HG02759 (cell line): Measurements from ENCODE around the gene B3GALT6.

Source experiments
- ATAC-seq: cut with Tn5 transposase; IDR thresholded peaks from one replicate; pipeline ENCODE4 v1.9.1; 2021; ENCODE audit warnings: mild to moderate bottlenecking, moderate library complexity; ENCODE audit not compliant: unreplicated experiment

B3GALT6 gene

GRCh38 chr1:1215881-1216605 is 16.0 kb upstream of the B3GALT6 start:
- no peak for ATAC-seq

- ATAC-seq, result no peak
Measured at GRCh38 chr1:1216770-1217620, 15.0 kb upstream of the B3GALT6 start.

- no peak for ATAC-seq
Measured at GRCh38 chr1:1217621-1218523, 14.2 kb upstream of the B3GALT6 start.

DNA sequence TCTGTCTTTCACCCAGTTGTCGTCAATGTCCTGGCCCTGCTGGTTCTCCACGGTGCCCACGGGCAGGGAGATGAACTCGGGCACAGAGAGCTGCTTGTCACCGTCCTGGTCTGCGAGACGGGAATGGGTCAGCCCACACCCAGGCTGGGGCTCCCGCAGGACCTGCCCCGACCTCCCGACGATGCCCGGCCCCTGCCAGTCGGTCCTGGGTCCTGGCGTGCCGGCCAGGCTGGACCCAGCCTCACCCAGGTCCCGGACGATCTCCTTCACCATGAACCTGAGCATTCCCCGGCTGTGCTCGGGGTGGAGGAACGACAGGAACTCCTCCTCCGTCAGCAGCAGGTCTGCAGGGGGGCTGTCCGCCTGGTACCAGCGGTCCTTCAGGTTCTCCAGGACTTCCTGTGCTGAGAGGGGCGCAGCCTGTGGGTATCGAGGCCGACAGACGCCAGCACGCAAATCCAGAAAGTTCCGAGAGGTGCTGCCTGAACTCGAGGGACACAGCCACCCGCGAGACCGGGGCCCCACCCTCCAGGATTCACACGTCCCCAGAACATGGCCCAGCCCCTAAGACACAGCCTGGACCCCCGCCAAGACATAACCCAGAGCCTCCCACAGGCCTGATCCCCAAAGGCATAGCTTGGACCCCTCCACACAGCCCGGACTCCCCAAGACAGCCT is 13.4 kb upstream of the B3GALT6 start:
- no peak for ATAC-seq

GRCh38 chr1:1219341-1219740 is 12.7 kb upstream of the B3GALT6 start:
- ATAC-seq, result no peak

GRCh38 chr1:1220197-1220596 is 11.8 kb upstream of the B3GALT6 start:
- ATAC-seq, result no peak

DNA sequence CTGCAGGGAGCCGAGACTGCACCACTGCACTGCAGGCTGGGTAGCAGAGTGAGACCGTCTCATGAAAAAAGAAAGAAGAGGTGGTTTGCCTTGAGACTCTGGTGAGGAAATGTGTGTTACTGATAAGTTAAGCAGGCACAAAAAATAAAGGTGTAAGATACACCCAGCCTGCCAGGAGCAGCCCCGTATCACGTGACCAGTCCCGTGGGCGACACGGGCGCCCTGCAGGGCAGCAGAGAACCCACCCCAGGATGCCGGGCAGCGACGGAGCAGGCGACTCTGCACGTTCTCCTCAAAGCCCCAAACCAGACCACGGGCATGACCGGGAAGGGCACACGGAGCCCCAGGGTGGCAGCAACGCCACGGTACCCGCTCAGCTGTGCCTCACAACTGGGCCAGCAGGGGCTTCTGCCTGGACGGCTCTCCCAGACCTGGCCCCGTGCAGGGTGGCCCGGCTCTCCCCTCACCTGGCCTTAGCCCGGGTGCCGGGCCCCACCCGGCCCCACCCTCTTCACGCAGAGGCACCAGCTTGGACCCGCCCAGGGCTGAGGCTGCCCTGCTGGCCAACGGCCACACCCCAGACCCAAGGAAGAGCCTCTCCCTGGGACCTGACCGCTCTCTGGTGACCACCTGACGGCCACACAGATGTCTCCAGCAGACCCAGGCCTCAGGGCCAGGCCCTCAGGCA is 10.0 kb upstream of the B3GALT6 start:
- ATAC-seq, result no peak

DNA sequence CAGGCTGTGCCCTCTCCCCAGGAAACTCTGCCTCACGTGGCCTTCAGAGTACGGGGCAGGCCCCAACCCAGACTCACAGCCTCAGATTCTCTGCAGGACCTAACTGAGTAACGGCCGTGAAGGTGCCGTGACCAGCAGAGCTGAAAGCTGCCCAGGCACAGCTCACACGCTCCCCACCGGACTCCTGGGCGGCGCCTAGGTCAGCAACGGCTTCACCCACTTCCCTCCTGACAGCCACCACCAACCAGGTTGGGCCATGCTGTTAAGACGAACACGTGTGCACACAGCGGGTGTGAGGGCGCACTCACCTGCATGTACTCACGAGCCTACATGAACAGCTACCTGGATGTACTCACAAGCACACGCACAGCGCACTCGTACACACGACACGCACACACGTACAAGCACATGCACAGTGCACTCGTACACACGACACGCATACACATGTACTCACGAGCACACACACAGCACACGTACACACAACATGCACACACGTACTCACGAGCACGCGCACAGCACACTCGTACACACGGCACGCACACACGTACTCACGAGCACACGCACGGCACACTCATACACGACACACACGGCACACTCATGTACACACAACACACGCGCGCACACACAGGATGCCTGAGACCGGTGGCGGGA is 9.3 kb upstream of the B3GALT6 start:
- no peak for ATAC-seq

- no peak for ATAC-seq
Measured at GRCh38 chr1:1223321-1223720, 8.7 kb upstream of the B3GALT6 start.

DNA sequence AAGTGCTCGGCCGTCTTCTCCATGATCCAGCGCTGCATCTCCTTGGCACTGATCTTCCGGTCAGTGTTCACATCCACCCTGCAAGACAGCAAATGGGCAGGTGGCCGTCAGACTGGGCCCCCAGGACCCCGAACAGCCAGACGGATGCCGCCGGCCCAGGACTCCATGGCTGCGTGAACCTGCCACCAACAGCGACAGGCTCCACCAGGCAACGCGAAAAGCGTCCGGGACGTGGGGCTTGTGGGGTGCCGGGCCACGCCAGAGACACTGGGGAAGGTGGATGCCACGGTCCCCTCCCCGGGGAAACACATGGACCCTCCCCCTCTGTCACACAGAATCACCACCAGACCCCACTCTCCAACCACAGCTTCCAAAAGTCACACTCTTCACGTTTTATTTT is 8.1 kb upstream of the B3GALT6 start:
- ATAC-seq, result no peak

DNA sequence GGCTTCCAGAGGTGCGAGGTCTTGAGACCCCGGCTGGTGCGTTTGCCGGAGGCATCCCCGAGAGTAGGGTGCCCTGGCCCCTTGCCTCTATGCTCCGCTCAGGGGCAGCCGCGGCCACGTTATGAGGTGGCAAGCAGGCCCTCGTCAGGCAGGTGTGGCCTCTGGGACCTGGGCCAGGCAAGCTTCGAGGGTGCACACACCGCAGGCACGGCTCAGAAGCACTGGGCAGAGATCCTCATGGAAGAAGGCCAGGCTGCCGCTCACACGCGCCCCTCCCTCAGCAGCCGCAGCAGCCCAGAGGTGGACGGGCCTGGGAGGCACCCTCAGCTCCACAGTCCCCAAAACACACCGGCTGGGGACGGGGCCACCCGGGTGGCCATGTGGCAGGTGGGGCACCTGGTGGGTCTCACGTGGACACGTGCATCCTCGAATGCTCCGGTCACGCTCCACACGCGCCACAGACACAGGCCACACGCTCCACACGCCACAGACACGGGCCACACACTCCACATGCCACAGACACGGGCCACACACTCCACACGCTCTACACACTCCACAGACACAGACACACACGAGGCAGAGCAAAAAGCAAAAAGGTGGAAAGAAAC is 6.7 kb upstream of the B3GALT6 start:
- ATAC-seq, result no peak

DNA sequence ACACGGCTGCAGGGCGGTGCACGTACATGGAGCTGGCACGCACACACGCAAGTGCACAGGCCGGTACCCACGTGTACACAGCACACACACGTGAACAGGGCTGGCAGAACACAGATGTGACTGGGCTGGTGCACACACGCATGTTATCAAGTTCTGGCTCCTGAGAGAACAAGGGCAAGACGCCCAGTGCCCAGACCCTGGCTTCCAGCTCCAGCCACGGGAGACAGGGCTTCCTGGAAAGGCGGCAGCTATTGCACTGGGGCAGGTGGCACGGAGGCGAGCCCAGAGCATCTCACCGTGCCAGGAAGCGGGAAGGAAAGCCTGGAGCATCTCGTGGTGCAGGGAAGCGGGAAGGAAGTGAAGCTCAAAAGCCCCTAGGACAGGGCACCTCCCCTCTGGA is 6.1 kb upstream of the B3GALT6 start:
- no peak for ATAC-seq

GRCh38 chr1:1226566-1227362 is 5.3 kb upstream of the B3GALT6 start:
- ATAC-seq, result no peak

DNA sequence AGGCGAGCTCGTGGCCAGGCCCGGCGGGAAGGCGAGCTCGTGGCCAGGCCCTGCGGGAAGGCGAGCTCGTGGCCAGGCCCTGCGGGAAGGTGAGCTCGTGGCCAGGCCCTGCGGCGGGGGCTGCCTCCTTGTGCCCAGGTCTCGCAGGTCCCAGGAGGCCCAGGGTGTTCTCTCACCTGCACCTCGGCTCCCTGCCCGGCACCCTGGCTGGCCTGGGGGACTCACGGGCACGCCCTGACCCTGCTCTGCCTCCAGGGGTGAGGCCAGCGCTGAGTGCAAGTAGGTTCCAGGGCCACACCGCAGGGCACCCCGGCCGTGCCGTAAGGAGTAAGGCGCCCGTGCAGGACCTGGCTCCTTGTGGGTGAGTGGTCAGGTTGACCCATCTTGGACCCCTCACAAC is 4.7 kb upstream of the B3GALT6 start:
- ATAC-seq, result no peak

GRCh38 chr1:1228187-1228586 is 3.9 kb upstream of the B3GALT6 start:
- ATAC-seq, result no peak

DNA sequence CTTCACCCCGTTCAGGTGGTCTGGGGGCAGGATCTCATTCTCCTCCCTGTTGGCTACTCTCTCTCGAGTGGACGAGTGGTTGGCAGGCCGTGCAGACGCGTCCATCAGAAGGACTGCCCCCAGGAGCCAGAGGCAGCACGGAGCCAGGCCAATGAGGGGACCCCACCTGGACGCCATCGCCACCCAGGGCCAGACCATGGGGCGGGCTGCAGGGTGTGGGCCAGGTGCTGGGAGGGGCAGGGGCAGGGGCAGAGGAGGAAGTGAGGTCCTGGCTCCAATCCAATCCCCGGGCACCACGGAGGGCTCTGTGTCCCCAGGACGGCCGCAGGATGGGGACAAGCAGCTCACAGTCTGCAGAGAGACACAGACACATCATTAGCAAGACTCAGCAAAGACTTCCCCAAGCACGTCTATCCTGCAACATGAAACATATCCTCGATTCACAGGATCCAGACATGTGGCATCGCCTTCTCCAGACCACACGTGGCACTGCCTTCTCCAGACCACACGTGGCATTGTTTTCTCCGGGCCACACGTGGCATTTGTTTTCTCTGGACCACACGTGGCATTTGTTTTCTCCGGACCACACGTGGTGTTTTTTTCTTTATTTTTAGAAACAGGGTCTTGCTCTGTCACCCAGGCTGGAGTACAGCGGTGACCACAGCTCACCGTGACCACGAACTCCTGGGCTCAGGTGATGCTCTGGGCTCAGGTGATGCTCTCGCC is 3.3 kb upstream of the B3GALT6 start:
- no peak for ATAC-seq

- ATAC-seq, result no peak
Measured at GRCh38 chr1:1229770-1230169, 2.3 kb upstream of the B3GALT6 start.
